ENCODE measurements around the gene ZDHHC5.
"Not testable (repeated sequence)": the region's sequence is repeated elsewhere in the genome, so short reads cannot be mapped to it uniquely, and the experiment has no call there.

The ZDHHC5 gene

DNA sequence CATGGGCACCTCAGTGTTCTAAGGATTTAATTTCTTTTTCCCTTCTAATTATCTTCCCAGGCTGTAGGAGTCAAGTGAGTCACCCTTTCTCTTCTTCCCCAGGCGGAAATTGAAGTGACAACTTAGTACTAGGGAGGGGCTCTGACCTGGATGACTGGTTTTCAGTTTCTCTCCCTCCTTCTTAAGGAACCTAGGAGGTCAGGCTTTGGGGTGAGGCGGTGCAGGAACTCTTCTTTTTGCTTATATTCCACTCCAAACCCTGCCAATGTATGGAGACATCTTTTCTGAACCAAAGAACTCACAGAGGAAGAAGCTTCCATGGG lies 12.6 kb downstream of the ZDHHC5 start:
- Histone ChIP-seq H3K4me2 (ENCODE audit: low read depth, low read length, poor library complexity, severe bottlenecking) (peak overlapping the region; percentile 35), H3K36me3 (ENCODE audit: insufficient read depth, low read length) (peaks cover 67% of the 10 kb centered on the region; the same call in 1 of the 2 replicates)
- TF ChIP-seq CTCF (conservative IDR thresholded peaks at IDR 0.05; ENCODE audit: low read length) = no peak
- TF ChIP-seq EZH2phosphoT487 (IDR thresholded peaks at IDR 0.05; ENCODE audit: borderline replicate concordance) = no peak

DNA sequence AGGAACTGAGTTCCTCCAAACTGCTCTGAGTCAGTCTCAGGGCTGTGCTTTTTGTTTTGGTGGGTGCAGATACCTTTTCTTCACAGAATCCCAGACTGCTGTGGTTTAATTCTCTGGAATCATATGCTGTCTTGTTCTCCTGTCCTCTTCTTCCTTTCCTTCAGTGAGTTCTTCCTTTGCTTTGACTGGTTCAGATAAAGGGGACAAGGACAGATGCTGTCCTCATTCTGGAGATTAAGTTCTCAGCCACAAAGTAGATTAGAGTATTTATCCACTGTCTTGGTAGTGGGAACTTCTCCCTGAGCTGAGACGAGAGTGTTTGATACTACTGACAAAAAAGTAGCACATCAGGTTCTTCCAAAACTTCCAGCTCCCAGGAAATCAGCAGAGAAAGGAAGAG lies 13.3 kb downstream of the ZDHHC5 start:
- peaks cover 51% of the 10 kb centered on the region for H3K79me2 ChIP-seq (ENCODE audit: insufficient read depth, low read length)
- peaks cover 40% of the 10 kb centered on the region for H4K20me1 ChIP-seq (ENCODE audit: insufficient read depth, low read length, poor library complexity, severe bottlenecking)
- H3K36me3 ChIP-seq (ENCODE audit: insufficient read depth, low read length) = peaks cover 69% of the 10 kb centered on the region; the same call in 1 of the 2 replicates

More for the DNA sequence above, 12.6 kb downstream of the ZDHHC5 start:
- H3K79me2 ChIP-seq (ENCODE audit: insufficient read depth, low read length) = peaks cover 58% of the 10 kb centered on the region
- H3K9me2 ChIP-seq (replicated peaks; ENCODE audit: low read depth, low read length) = no peaks in the 10 kb centered on the region
- H4K20me1 ChIP-seq (ENCODE audit: insufficient read depth, low read length, poor library complexity, severe bottlenecking) = peaks cover 47% of the 10 kb centered on the region
- H3K4me1 ChIP-seq (ENCODE audit: insufficient read depth, low read length, poor library complexity, severe bottlenecking) = peaks cover 15% of the 10 kb centered on the region
- no peaks in the 10 kb centered on the region for H3F3A ChIP-seq (ENCODE audit: low read depth)
- no peaks in the 10 kb centered on the region for H3K9me3 ChIP-seq (ENCODE audit: insufficient read depth, low read depth, low read length)
- no peaks in the 10 kb centered on the region for H3K27me3 ChIP-seq (ENCODE audit: insufficient read depth, low read length, poor library complexity, severe bottlenecking)
- no peak overlapping the region for H2AFZ ChIP-seq (ENCODE audit: low read length)
- H3K4me3 ChIP-seq (ENCODE audit: low read length, poor library complexity, severe bottlenecking) = no peak overlapping the region
- peak overlapping the region; percentile 20 for H3K9ac ChIP-seq (ENCODE audit: low read depth, low read length, poor library complexity, severe bottlenecking)

GRCh38 chr11:57690474-57690873 lies 22.6 kb downstream of the ZDHHC5 start:
- H3K27me3 ChIP-seq (ENCODE audit: insufficient read depth, low read length, poor library complexity, severe bottlenecking); H2AFZ ChIP-seq (ENCODE audit: low read length); H3K4me2 ChIP-seq (ENCODE audit: low read depth, low read length, poor library complexity, severe bottlenecking); H3K4me3 ChIP-seq (ENCODE audit: low read length, poor library complexity, severe bottlenecking); H3K4me1 ChIP-seq (ENCODE audit: insufficient read depth, low read length, poor library complexity, severe bottlenecking); H4K20me1 ChIP-seq (ENCODE audit: insufficient read depth, low read length, poor library complexity, severe bottlenecking); H3K9ac ChIP-seq (ENCODE audit: low read depth, low read length, poor library complexity, severe bottlenecking); H3F3A ChIP-seq (ENCODE audit: low read depth); H3K9me2 ChIP-seq (replicated peaks; ENCODE audit: low read depth, low read length); H3K9me3 ChIP-seq (ENCODE audit: insufficient read depth, low read depth, low read length); H3K79me2 ChIP-seq (ENCODE audit: insufficient read depth, low read length): not testable (repeated sequence)
- peaks cover 86% of the 10 kb centered on the region for H3K36me3 ChIP-seq (ENCODE audit: insufficient read depth, low read length)

More for the DNA sequence above, 13.3 kb downstream of the ZDHHC5 start:
- Histone ChIP-seq H3K9me3 (ENCODE audit: insufficient read depth, low read depth, low read length) (no peaks in the 10 kb centered on the region), H3K4me1 (ENCODE audit: insufficient read depth, low read length, poor library complexity, severe bottlenecking) (peaks cover 8% of the 10 kb centered on the region), H3K4me2 (ENCODE audit: low read depth, low read length, poor library complexity, severe bottlenecking) (peak overlapping the region; percentile 35), H3K27me3 (ENCODE audit: insufficient read depth, low read length, poor library complexity, severe bottlenecking) (no peaks in the 10 kb centered on the region), H2AFZ (ENCODE audit: low read length) (no peak overlapping the region), H3F3A (ENCODE audit: low read depth) (no peaks in the 10 kb centered on the region), H3K4me3 (ENCODE audit: low read length, poor library complexity, severe bottlenecking) (no peak overlapping the region), H3K9ac (ENCODE audit: low read depth, low read length, poor library complexity, severe bottlenecking) (no peak overlapping the region), H3K9me2 (replicated peaks; ENCODE audit: low read depth, low read length) (no peaks in the 10 kb centered on the region)
- no peak for TF ChIP-seq EZH2phosphoT487 (IDR thresholded peaks at IDR 0.05; ENCODE audit: borderline replicate concordance)
- no peak for TF ChIP-seq CTCF (conservative IDR thresholded peaks at IDR 0.05; ENCODE audit: low read length)

- Histone ChIP-seq H4K20me1 (ENCODE audit: insufficient read depth, low read length, poor library complexity, severe bottlenecking) (no peaks in the 10 kb centered on the region), H3K9me3 (ENCODE audit: insufficient read depth, low read depth, low read length) (no peaks in the 10 kb centered on the region), H3K4me2 (ENCODE audit: low read depth, low read length, poor library complexity, severe bottlenecking) (no peak overlapping the region), H3K4me3 (ENCODE audit: low read length, poor library complexity, severe bottlenecking) (no peak overlapping the region), H3F3A (ENCODE audit: low read depth) (no peaks in the 10 kb centered on the region), H3K4me1 (ENCODE audit: insufficient read depth, low read length, poor library complexity, severe bottlenecking) (no peaks in the 10 kb centered on the region), H2AFZ (ENCODE audit: low read length) (no peak overlapping the region), H3K9ac (ENCODE audit: low read depth, low read length, poor library complexity, severe bottlenecking) (no peak overlapping the region), H3K9me2 (replicated peaks; ENCODE audit: low read depth, low read length) (no peaks in the 10 kb centered on the region), H3K27me3 (ENCODE audit: insufficient read depth, low read length, poor library complexity, severe bottlenecking) (no peaks in the 10 kb centered on the region), H3K36me3 (ENCODE audit: insufficient read depth, low read length) (peaks cover 76% of the 10 kb centered on the region), H3K79me2 (ENCODE audit: insufficient read depth, low read length) (no peaks in the 10 kb centered on the region)
- TF ChIP-seq EZH2phosphoT487 (IDR thresholded peaks at IDR 0.05; ENCODE audit: borderline replicate concordance) (no peak), CTCF (conservative IDR thresholded peaks at IDR 0.05; ENCODE audit: low read length) (no peak)
These were observed 31.0 kb downstream of the ZDHHC5 start for GRCh38 chr11:57698843-57699365.
